Effector CD8-positive, alpha-beta T cell (primary cell): ENCODE results near the gene KLHL26.

Experiments used
- DNase-seq: peaks from one replicate; lab custom pipeline; 2025; lab: John Stamatoyannopoulos, UW

KLHL26 gene

DNA sequence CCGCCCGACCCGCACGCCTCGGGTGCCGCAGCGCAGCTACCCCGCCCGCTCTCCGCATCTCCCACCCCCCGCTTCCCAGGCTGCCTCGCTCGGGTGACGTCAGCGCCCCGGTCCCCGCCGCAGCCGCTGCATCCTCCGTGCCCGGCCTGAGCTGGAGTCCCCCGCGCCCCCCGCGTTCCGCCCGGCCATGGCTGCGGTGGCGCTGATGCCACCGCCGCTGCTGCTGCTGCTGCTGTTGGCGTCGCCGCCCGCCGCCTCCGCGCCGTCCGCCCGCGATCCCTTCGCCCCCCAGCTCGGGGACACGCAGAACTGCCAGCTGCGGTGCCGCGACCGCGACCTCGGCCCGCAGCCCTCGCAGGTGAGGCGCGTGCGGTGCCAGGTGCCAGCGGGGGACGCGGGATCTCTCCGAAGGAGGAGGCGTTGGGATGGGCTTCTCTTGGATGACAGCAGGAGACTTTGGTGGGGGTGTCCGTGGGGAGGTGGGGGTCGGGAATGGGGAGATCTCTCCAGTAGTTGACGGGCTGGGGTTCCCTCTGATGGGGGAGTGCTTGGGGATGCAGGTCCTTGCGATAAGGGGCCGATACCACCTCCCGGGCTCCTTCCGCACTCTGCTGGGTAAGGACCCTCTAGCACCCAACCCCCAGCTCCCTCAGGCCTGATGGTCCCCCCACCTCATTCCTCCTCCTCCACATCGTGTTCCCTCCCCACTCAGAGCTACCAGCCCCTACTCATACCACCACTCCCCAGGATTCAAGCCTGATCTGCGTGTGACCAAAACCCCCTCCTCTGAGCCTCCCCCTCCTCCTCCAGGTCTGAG lies 23.8 kb upstream of the KLHL26 start, which contains the start of gene TMEM59L:
Gene TMEM59L, plus strand, starts transcription at position 99 of the 817 bp plus-strand sequence. Its CDS starts 89 bp downstream, at position 188.
- peak; percentile 22 for DNase-seq

DNA sequence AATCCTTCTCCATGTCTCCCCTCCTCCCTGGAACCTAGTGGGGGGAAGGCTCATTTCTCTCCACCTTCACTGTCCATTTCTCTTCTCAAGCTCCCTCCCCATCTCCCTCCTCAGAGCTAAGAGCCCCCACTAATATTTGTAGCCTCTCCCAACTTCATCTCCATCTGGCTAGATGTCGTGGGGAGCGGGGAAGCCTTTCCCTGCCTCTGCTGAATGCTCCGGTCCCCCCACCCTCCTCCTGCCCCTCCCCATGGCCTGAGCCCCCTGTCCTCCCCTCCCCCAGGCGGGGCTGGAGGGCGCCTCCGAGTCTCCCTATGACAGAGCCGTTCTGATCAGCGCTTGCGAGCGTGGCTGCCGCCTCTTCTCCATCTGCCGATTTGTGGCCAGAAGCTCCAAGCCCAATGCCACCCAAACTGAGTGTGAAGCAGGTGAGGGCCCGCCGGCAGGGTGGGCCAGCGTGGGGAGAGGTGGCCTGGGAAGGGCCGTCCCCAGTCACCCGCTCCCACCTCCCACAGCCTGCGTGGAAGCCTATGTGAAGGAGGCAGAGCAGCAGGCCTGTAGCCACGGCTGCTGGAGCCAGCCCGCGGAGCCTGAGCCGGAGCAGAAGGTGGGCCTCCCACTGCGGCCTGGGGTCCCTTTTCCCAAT lies 23.1 kb upstream of the KLHL26 start:
- no peak for DNase-seq

- DNase-seq = no peak
Observed at GRCh38 chr19:18616023-18616422, 20.8 kb upstream of the KLHL26 start.

DNA sequence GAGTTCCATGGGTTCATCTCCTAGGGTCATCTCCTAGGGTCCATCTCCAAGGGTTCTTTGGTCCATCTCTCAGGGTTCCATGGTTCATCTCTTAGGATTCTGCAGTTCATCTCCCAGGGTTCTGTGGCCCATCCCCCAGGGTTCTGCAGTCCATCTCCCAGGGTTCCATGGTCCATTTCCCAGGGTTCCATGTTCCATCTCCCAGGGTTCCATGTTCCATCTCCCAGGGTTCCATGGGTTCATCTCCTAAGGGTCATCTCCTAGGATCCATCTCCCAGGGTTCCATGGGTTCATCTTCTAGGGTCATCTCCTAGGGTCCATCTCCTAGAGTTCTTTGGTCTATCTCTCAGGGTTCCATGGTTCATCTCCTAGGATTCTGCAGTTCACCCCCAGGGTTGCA lies 19.3 kb upstream of the KLHL26 start:
- no peak for DNase-seq

GRCh38 chr19:18618236-18618635 lies 18.6 kb upstream of the KLHL26 start:
- DNase-seq = no peak

DNA sequence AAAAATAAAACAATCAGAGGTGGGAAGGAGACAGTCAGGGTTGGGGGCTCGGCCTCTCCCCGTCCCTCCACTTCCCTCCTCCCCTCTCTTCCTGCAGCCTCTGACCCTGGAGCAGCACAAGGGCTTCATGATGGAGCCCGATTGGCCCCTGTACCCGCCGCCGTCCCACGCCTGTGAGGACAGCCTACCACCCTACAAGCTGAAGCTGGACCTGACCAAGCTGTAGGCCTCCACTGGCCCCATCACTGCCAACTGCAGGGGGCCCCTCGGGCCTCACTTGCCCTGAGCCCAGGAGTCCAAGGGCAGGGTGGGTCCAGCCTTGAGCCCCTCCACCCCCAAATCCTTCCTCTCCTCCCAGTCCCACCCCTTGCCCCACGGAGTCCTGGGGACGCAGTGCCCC lies 16.5 kb upstream of the KLHL26 start:
- no peak for DNase-seq

DNA sequence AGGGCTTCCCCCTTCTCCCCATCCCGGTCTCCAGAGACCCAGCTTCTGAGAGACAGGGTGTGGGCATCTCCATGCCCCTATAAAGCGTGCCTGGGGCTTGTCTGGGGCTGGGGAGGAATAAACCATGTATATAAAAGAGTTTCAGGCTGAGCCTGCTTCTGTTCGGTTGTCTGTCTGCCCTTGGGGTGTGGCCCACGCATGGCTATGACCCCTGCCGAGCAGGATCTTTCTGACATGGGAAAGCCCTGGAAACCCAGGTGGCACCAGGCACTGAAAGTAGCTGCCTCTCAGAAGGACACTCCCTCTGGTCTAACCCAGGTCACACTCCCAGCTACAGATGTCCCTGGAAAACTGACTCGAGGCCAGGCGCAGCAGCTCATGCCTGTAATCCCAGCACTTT lies 15.9 kb upstream of the KLHL26 start:
- no peak for DNase-seq

DNA sequence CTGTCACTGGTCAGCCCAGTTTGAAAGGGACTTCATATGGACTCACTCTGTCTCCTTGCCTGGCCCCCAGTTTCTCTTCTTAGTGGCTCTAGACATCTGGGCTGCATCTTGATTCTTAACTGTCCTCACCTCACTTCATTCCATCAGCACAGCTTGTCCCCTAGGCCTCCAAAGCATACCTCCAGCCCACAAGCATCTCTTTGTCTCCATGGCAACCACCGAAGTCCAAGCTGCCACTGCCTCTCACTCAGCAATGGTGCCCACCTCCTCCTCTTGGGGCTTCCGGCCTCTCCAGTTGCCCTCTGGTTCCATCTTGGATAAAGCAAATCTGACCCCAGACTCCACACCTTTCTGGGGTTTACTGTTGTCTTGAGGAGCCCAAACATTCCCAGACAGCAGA lies 9.9 kb upstream of the KLHL26 start:
- DNase-seq = no peak

DNA sequence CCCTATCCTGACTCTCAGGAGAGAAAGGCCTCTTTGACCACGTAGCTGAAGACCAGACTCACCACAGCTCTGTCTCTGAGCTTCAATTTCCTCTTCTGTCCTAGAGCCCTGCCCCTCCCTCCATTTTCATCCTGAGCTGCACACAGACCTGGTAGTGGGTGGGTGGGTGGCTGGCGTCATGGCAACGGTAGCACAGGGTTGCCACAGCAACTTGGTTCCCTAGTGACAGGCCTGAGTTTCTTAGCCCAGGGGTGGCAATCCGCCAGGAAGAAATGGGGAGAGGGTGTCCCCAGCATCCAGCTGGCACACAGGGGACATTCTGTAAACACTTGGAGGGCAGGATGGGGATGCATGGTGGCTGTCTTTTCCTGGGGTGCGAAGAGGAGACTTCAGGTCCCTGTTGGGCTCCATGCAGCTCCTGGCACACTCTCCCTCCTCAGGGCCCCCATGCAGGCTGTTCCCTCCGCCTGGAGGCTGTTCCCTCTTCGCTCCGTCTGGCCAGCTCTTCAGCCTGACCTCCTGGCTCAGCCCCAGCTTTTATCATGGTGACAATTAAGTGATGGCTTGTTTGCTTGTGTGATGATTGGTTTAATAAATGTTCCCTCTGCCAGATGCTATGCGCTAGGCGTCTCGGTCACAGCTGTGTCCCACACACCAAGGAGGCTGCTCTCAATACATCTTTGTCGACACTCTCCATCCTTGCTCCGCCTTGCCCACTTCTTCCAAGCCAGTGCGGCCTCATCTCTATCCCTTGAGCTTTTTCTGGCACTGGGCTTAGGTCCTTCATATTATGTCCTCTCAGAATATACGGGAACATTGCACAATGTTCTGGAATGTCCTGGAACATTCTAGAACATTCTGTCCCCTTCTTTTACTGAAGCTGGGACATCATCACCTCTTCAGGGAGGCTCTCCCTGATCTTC lies 7.4 kb upstream of the KLHL26 start:
- no peak for DNase-seq

- no peak for DNase-seq
Observed at GRCh38 chr19:18633321-18633720, 3.5 kb upstream of the KLHL26 start.

DNA sequence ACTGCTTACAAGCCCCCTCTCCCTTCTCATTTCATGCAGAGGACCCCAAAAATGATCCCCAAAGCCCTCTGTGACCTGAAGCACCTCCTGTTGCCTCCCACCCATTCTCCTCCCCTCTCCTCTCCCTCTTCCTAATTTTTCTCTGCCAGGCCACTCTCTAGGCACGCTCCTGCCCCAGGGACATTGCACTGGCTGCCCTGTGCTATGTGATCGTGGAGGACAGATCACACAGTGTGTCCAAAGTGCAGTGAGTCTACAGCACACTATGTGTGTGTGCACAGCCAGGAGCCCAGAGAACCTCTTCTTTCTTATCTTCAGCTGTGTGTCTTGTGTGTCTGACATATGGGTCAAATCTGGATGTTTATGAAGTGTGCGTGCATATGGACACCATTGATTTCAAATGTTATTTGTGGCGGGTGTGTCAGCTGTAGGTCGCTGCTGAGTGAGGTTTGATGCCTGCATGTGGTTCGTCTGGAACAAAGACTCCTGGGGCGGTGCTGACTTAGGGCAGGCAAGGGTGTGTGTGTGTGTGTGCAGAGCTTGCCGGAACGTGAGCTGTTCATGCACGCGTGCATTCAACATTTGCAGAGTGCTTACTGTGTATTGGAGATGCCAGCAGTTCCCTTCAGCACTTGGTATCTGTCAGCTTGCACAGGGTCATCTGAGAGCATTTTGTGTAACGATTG lies 2.1 kb upstream of the KLHL26 start:
- DNase-seq = no peak

DNA sequence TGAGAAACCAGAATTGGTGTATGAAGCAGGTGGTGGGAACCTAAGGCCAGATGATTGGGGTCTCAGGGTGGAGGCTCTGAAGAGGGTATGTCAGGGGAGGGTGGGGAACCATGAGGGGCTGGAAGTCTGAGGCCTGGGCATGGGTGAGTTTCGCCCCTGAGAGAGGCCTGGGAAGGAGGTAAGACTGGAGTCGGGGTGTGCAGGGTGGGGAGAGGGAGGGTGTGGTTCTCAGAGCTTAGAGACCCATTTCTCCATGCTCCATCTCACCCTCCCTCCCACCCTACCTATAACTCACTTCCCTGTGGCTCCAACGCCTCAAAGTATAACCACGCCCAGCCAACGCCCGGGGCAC lies 1.0 kb upstream of the KLHL26 start:
- no peak for DNase-seq

GRCh38 chr19:18636183-18636968 lies 452 bp upstream of the KLHL26 start:
- peak; percentile 99 for DNase-seq

DNA sequence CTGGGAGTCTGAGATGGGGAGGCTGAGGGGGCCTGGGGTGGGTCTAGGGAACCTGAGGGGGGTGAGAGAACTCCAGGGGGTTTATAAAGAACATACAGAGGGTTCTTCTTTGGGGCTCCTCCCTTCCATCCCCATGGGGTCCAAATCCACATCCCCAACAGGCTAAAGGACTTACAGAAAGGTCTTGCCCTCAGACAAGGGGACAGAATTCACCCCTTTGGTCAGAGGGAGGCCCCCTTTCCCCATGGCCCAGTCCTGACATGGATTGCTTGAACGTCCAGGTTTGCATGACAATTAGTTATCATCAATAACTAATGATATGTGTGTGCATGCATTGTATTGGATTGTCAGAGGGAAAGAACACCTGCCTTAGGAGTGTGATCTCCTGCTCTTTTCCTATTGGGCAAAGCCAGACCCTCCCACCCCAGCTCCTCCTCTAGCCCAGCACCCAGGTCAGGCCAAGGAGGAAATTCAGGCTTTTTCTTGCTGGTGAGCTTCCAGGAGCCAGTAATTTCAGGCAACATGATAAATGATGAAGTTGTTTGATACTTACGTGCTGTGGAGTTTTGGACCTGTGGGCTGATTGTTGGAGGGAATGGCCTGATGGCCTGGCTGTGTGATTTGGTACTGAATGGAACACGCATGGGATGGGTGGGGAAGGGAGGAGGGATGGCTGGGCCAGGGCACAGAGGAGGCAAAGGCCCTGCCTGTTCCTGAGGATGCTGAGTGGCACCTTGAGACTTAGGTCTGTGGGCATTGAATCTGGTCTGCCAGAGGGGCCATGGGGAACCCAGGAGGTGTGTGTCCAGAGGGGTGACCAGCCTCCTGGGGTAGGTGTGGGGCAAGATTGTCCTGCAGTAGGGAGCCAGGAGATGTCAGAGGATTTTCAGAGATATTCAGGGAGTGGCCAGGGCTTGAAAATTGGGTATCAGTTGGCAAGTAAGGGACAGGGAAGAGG lies 1.1 kb downstream of the KLHL26 start:
- DNase-seq = no peak

- DNase-seq = no peak
Observed at GRCh38 chr19:18639706-18640243, 2.9 kb downstream of the KLHL26 start.

GRCh38 chr19:18644196-18645034 lies 7.6 kb downstream of the KLHL26 start:
- DNase-seq = no peak

- no peak for DNase-seq
Observed at GRCh38 chr19:18645035-18645511, 8.2 kb downstream of the KLHL26 start.

DNA sequence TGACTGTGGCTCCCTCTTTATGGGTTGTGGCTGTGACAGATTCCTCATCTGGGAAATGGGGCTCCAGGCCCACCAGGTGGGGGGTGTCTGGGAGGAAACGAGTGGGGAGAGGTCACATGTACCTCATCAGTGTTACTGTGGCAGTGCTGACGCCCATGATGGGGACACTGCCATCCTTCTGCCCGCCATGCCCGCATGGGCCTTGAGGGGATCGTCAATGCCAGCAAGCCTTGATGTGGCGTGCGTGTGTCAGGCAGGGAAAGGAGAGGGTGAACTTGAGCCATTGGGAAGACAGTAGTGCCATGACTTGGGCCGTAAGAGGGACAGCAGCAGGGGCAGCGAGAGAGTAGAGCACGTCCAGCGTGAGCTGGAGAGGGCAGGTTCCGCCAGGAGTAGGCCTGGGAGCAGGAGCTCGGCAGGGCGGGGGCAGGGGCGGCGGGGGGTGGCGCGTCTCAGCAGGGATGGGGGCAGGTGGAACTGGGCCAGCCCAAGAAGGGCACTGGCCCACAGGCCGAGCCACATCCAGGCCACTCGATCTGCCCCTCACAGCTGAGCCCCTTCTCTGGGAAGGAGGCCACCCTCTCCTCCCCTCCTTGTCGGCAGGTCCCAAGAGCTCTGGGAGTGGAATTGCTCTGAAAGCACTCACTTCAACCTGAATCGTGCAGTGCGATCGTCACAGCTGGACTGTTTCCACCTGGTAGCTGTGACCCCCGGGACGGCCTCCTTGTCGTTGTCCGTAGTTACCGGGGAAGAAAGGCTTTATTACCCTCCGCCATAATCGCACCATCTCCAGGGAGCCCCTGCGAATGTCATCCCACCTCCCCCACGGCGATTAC lies 9.9 kb downstream of the KLHL26 start:
- no peak for DNase-seq
